ENCODE data around the gene DEFB119. TPM values are rescaled to one million over a fixed set of nuclear protein-coding genes. Genes with fewer than 3 reads are reported as not detected.

DEFB119 gene
- total and polyA plus RNA-seq, 2 donors (not counting 1 experiment from before 2014, with no cell fraction given), result not detected

DNA sequence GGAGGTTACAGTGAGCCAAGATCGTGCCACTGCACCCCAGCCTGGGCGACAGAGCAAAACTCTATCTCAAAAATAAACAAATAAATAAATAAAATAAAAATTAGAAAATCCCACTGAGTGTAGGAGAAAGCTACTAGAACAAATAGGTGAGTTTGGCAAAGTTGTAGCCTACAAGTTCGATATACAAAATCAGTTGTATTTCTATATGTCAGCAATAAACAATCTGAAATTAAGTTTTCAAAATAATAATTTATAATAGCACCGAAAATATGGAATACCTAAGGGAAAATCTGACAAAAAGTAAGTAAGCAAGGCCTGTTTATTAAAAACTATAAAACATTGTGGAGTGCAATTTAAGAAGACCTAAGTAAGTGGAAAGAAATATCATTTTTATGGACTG is 27.1 kb downstream of the DEFB119 start:
- no peaks in the 10 kb centered on the region for H3K79me2 ChIP-seq (ENCODE audit: control insufficient read depth, insufficient read depth, low read length)
- no peaks in the 10 kb centered on the region for H3K9me3 ChIP-seq (ENCODE audit: control insufficient read depth, insufficient read depth, low read depth, low read length)
- no peak overlapping the region for H2AFZ ChIP-seq (ENCODE audit: low read length)
- TF ChIP-seq, protein P1, sequence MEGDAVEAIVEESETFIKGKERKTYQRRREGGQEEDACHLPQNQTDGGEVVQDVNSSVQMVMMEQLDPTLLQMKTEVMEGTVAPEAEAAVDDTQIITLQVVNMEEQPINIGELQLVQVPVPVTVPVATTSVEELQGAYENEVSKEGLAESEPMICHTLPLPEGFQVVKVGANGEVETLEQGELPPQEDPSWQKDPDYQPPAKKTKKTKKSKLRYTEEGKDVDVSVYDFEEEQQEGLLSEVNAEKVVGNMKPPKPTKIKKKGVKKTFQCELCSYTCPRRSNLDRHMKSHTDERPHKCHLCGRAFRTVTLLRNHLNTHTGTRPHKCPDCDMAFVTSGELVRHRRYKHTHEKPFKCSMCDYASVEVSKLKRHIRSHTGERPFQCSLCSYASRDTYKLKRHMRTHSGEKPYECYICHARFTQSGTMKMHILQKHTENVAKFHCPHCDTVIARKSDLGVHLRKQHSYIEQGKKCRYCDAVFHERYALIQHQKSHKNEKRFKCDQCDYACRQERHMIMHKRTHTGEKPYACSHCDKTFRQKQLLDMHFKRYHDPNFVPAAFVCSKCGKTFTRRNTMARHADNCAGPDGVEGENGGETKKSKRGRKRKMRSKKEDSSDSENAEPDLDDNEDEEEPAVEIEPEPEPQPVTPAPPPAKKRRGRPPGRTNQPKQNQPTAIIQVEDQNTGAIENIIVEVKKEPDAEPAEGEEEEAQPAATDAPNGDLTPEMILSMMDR (conservative IDR thresholded peaks at IDR 0.05 in 1 of 2, IDR thresholded peaks at IDR 0.05 in 1 of 2; ENCODE audit: low read depth in 1 of 2, low read length in 2 of 2), result no peak
- TF ChIP-seq EZH2 (IDR thresholded peaks at IDR 0.05; ENCODE audit: low read length, missing control alignments), result no peak
- no peaks in the 10 kb centered on the region for H3K27me3 ChIP-seq (ENCODE audit: control insufficient read depth, insufficient read depth, low read length)
- H4K20me1 ChIP-seq (ENCODE audit: control insufficient read depth, extremely low read depth, insufficient read depth, low read length), result no peaks in the 10 kb centered on the region
- H3K4me1 ChIP-seq (ENCODE audit: control insufficient read depth, extremely low read depth, insufficient read depth, low read length), result no peaks in the 10 kb centered on the region
- no peak overlapping the region for H3K4me3 ChIP-seq (replicated peaks in 1 of 4; ENCODE audit: control extremely low read depth in 1 of 4, insufficient read depth in 1 of 4, low read depth in 3 of 4, low read length in 4 of 4)
- H3K4me2 ChIP-seq (ENCODE audit: extremely low read depth, insufficient read depth, low read length), result no peak overlapping the region
- DNase-seq (ENCODE audit: low read depth in 2 of 2), result no peak
- H3K9ac ChIP-seq (ENCODE audit: insufficient read depth, low read length), result no peak overlapping the region
- H3K27ac ChIP-seq (ENCODE audit: insufficient read depth, low read length), result no peak overlapping the region
- no peaks in the 10 kb centered on the region for H3K36me3 ChIP-seq (ENCODE audit: control insufficient read depth, insufficient read depth, low read length)

DNA sequence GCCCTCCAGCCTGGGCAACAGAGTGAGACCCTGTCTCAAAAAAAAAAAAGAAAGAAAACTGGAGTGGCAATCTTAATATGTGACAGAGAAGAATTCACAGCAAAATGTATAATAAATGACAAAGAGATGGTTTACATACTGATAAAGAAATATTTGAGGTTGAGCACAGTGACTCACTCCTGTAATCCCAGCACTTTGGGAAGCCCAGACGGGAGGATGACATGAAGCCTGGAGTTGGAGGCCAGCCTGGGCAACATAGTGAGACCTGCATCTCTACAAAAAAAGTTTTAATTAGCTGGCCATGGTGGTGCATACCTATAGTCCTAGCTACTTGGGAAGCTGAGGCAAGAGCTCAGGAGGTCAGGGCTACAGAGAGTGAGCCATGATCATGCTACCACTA is 34.4 kb downstream of the DEFB119 start:
- TF ChIP-seq, protein P1 (conservative IDR thresholded peaks at IDR 0.05 in 1 of 2, IDR thresholded peaks at IDR 0.05 in 1 of 2; ENCODE audit: low read depth in 1 of 2, low read length in 2 of 2), result no peak
- TF ChIP-seq EZH2 (IDR thresholded peaks at IDR 0.05; ENCODE audit: low read length, missing control alignments), result no peak
- H3K36me3 ChIP-seq (ENCODE audit: control insufficient read depth, insufficient read depth, low read length), result no peaks in the 10 kb centered on the region
- no peaks in the 10 kb centered on the region for H3K79me2 ChIP-seq (ENCODE audit: control insufficient read depth, insufficient read depth, low read length)
- H3K27ac ChIP-seq (ENCODE audit: insufficient read depth, low read length), result no peak overlapping the region
- H3K9me3 ChIP-seq (ENCODE audit: control insufficient read depth, insufficient read depth, low read depth, low read length), result no peaks in the 10 kb centered on the region
- H3K4me3 ChIP-seq (replicated peaks in 1 of 4; ENCODE audit: control extremely low read depth in 1 of 4, insufficient read depth in 1 of 4, low read depth in 3 of 4, low read length in 4 of 4), result no peak overlapping the region
- H4K20me1 ChIP-seq (ENCODE audit: control insufficient read depth, extremely low read depth, insufficient read depth, low read length), result no peaks in the 10 kb centered on the region
- H3K4me2 ChIP-seq (ENCODE audit: extremely low read depth, insufficient read depth, low read length), result no peak overlapping the region
- H3K4me1 ChIP-seq (ENCODE audit: control insufficient read depth, extremely low read depth, insufficient read depth, low read length), result no peaks in the 10 kb centered on the region
- peak in 1 of 2 donors; percentile 2 for DNase-seq (ENCODE audit: low read depth in 2 of 2)
- no peak overlapping the region for H2AFZ ChIP-seq (ENCODE audit: low read length)
- no peaks in the 10 kb centered on the region for H3K27me3 ChIP-seq (ENCODE audit: control insufficient read depth, insufficient read depth, low read length)
- H3K9ac ChIP-seq (ENCODE audit: insufficient read depth, low read length), result no peak overlapping the region

DNA sequence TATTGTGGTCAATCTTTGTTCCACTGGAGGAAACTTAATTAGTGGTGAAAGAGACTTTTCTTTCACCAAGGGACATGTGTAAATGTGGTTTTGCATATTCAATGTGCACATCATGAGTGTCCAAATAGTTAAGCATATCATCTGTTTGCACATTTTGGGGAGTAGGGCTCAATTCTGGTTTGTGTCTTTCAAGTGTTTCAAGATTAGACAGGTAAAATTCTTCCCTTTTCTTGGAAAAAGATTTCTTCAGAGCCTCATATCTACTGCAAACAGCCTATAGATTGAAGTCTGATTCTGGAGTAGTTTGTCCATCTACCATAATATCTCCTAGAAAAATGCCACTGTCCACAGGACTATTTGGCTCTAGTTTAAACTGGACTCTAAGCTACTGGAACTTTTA is 48.9 kb downstream of the DEFB119 start:
- Histone ChIP-seq H3K4me2 (ENCODE audit: extremely low read depth, insufficient read depth, low read length) (no peak overlapping the region), H3K27me3 (ENCODE audit: control insufficient read depth, insufficient read depth, low read length) (no peaks in the 10 kb centered on the region)
- DNase-seq (ENCODE audit: low read depth in 2 of 2), result no peak

More for the DNA sequence above, 48.9 kb downstream of the DEFB119 start:
- Histone ChIP-seq H3K4me1 (ENCODE audit: control insufficient read depth, extremely low read depth, insufficient read depth, low read length) (no peaks in the 10 kb centered on the region), H3K27ac (ENCODE audit: insufficient read depth, low read length) (no peak overlapping the region), H3K36me3 (ENCODE audit: control insufficient read depth, insufficient read depth, low read length) (no peaks in the 10 kb centered on the region), H3K79me2 (ENCODE audit: control insufficient read depth, insufficient read depth, low read length) (no peaks in the 10 kb centered on the region), H4K20me1 (ENCODE audit: control insufficient read depth, extremely low read depth, insufficient read depth, low read length) (no peaks in the 10 kb centered on the region), H3K9ac (ENCODE audit: insufficient read depth, low read length) (no peak overlapping the region), H3K4me3 (replicated peaks in 1 of 4; ENCODE audit: control extremely low read depth in 1 of 4, insufficient read depth in 1 of 4, low read depth in 3 of 4, low read length in 4 of 4) (no peak overlapping the region), H2AFZ (ENCODE audit: low read length) (no peak overlapping the region), H3K9me3 (ENCODE audit: control insufficient read depth, insufficient read depth, low read depth, low read length) (no peaks in the 10 kb centered on the region)
- TF ChIP-seq EZH2 (IDR thresholded peaks at IDR 0.05; ENCODE audit: low read length, missing control alignments), result no peak
- TF ChIP-seq, protein P1 (conservative IDR thresholded peaks at IDR 0.05 in 1 of 2, IDR thresholded peaks at IDR 0.05 in 1 of 2; ENCODE audit: low read depth in 1 of 2, low read length in 2 of 2), result no peak

Measured in fibroblast of lung (primary cell).